PC-9 (cell line): ENCODE data around the gene HBS1L.

Experiments
- CTCF ChIP-seq: fragments of 200-600 bp; sonication (generic); conservative IDR thresholded peaks from 2 replicates; pipeline ENCODE4 v1.6.1; 2017; ENCODE audit warnings: mixed run types, antibody characterized with exemption, mild to moderate bottlenecking, moderate library complexity
- EZH2 ChIP-seq: fragments of 200-600 bp; sonication (generic); IDR thresholded peaks from 2 replicates; pipeline ENCODE4 v1.8.0; 2017; ENCODE audit warnings: antibody characterized with exemption, low read depth

- TF ChIP-seq CTCF (no peak), EZH2 (no peak)
These were observed 51.5 kb downstream of the HBS1L start for GRCh38 chr6:135002974-135003703.
